Fibroblast of skin of left quadriceps (primary cell): ENCODE results near the gene IL13RA2.
A peak's percentile ranks its signal among the peaks of the same experiment; 100 is the strongest.

Experiments
- DNase-seq, 2 experiments: peaks; one replicate each; pipeline ENCODE4 v3.0.0-alpha.2; 2013; ENCODE audit warnings: low read depth in 2 of 2

Gene IL13RA2

GRCh38 chrX:114997779-114998178 is 19.6 kb downstream of the IL13RA2 start:
- no peak for DNase-seq

DNA sequence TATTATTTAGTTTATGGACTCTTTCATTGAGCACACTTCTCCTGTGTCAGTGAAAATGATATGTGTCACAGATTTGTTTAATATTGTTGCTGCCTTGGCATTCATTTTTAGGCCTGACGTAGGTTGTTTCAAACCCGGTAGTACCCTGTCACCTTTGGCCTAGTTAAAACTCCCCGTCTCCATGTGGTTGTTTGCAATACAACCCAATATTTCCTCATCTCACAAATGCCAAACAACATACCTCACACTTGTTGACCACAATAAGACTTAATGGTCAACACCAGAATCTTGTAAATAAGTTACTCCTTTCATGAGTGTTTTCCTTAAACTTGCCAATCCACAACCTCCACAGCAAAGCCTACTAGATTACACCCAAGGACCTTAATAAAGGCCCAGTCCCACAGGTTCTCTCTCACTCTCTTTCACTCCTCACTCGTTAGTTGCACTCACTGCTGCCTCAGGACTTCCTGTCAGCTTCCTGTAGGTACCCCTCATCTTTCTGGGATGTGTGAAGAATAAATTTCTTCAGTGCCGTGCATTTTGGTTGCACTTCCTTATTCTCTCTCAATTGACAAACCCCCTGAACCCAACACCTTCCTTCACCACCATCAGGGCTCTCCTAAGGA is 31.3 kb downstream of the IL13RA2 start:
- no peak for DNase-seq

GRCh38 chrX:114976292-114976691 is 41.1 kb downstream of the IL13RA2 start:
- peak in 1 of 2 experiments; percentile 11 for DNase-seq

DNA sequence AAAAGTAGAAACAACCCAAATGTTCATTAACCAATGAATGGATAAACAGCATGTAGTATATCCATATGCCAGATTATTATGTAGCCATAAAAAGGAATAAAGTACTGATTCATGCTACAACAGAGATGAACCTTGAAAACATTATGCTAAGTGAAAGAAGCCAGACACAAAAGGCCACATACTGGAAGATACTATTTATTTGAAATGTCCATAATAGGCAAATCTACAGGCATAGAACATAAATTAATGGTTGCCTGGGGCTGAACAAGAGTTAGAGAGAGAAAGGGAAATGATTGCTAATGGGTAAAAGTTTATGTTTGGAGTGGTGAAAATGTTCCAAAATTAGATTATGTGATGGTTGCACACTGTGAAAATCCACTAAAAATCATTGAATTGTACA is 44.4 kb downstream of the IL13RA2 start:
- no peak for DNase-seq

- DNase-seq: peak in 1 of 2 experiments; percentile 4
These were observed 46.6 kb downstream of the IL13RA2 start for GRCh38 chrX:114970806-114971205.

GRCh38 chrX:114964374-114964773 is 53.0 kb downstream of the IL13RA2 start:
- no peak for DNase-seq

GRCh38 chrX:114962209-114962608 is 55.2 kb downstream of the IL13RA2 start:
- no peak for DNase-seq

DNA sequence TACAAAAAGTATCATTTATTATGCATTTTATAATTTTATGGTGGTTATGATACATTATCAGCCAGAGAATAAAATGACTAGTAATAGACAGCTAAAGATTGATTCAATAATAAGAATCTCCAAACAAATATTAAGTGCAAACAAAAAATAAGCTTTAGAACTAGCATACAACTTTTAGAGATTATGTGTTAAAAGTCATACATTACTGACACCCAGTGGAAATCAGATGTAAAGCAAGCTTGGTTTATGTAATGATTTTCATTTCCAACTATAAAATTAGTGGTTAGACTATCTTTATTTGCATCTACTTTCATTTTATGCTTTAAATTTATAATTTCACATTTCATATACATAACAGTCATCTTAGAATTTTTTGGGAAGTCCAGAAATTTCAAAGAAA is 57.7 kb downstream of the IL13RA2 start:
- peak in 1 of 2 experiments; percentile 1 for DNase-seq
